GM12892 (cell line): ENCODE measurements around the gene RNF207.

Source experiments
- POLR2A ChIP-seq: IDR thresholded peaks from 2 replicates; pipeline ENCODE4 v1.6.1; 2011; ENCODE audit warnings: low read depth, low read length, control low read depth
- POLR2AphosphoS5 ChIP-seq: IDR thresholded peaks from 2 replicates; pipeline ENCODE4 v1.6.1; 2011; ENCODE audit warnings: low read depth, low read length, control low read depth
- TAF1 ChIP-seq: IDR thresholded peaks from 2 replicates; pipeline ENCODE4 v1.6.1; 2011; ENCODE audit warnings: low read depth, mild to moderate bottlenecking, control low read depth, low read length, borderline replicate concordance

DNA sequence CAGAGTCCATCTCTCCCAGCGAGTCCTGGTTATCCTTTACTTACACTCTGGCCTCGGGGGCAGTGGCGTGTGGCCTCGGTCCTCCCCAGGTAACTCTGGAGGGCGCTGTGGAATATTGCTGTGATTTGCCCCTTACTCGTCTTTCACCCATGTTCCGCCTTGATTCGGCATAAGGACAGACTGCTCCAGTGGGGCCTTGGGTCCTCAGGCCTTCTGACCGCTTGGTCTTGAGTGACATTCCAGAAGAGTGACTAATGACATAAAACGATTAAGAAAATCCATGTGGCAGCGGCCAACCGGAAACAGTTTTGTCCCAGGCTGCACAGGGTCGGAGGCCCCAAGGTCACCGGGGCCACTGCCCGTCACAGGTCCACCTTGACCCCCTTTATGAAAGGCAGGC is 18.8 kb downstream of the RNF207 start:
- TF ChIP-seq POLR2AphosphoS5 (no peak), POLR2A (no peak), TAF1 (no peak)
